ENCODE results near the gene MTMR3. TPM values are rescaled to one million over a fixed set of nuclear protein-coding genes. Genes with fewer than 3 reads are reported as not detected.

MTMR3 gene
- total RNA-seq, 1 experiment from 2014 or later = 27.0 TPM

DNA sequence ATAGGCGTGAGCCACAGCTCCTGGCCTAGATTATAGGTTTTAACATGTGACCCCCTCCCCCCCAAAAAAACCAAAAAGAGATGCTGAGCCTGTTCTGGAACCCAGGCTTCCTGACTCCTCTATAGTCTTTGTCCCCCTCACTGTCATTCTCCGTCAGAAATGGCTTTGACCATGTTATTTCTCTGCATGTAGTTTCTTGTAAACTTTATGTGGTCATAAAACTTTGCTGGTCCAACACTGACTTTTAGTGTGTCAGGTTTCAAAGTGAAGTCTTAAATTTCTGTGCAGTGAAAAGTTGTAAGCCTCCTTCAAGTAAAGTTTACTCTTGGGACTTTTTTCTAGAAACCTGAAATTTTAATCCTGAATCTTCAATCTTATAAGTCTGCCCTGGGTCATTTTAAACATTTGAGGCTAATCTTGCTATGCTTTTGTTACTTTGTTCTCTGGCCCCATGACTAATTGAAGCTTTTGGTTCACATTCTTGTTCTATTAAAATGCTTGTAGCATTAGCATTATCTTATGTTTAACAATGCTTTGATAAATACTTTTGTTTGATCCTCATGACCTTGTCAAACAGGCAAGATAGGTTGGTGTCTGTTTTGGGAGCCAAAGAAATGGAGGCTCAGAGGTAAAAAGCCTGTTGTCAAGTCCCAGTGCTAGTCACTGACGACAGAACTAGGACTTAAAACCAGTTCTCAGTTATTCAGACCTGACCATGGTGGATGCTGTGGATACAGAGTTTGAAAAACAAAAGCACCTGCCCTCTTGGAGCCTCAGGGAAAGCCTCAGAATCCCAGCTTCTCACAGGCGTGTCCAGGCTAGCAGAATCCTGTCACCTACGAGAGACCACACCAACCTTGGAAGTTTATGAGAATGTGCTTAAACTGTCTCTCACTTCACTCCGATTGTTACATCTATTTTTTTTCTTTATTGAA is 109.6 kb downstream of the MTMR3 start:
- TF ChIP-seq, protein P1, sequence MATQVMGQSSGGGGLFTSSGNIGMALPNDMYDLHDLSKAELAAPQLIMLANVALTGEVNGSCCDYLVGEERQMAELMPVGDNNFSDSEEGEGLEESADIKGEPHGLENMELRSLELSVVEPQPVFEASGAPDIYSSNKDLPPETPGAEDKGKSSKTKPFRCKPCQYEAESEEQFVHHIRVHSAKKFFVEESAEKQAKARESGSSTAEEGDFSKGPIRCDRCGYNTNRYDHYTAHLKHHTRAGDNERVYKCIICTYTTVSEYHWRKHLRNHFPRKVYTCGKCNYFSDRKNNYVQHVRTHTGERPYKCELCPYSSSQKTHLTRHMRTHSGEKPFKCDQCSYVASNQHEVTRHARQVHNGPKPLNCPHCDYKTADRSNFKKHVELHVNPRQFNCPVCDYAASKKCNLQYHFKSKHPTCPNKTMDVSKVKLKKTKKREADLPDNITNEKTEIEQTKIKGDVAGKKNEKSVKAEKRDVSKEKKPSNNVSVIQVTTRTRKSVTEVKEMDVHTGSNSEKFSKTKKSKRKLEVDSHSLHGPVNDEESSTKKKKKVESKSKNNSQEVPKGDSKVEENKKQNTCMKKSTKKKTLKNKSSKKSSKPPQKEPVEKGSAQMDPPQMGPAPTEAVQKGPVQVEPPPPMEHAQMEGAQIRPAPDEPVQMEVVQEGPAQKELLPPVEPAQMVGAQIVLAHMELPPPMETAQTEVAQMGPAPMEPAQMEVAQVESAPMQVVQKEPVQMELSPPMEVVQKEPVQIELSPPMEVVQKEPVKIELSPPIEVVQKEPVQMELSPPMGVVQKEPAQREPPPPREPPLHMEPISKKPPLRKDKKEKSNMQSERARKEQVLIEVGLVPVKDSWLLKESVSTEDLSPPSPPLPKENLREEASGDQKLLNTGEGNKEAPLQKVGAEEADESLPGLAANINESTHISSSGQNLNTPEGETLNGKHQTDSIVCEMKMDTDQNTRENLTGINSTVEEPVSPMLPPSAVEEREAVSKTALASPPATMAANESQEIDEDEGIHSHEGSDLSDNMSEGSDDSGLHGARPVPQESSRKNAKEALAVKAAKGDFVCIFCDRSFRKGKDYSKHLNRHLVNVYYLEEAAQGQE (IDR thresholded peaks at IDR 0.05; ENCODE audit: low read depth) = no peak
- TF ChIP-seq, protein P2, sequence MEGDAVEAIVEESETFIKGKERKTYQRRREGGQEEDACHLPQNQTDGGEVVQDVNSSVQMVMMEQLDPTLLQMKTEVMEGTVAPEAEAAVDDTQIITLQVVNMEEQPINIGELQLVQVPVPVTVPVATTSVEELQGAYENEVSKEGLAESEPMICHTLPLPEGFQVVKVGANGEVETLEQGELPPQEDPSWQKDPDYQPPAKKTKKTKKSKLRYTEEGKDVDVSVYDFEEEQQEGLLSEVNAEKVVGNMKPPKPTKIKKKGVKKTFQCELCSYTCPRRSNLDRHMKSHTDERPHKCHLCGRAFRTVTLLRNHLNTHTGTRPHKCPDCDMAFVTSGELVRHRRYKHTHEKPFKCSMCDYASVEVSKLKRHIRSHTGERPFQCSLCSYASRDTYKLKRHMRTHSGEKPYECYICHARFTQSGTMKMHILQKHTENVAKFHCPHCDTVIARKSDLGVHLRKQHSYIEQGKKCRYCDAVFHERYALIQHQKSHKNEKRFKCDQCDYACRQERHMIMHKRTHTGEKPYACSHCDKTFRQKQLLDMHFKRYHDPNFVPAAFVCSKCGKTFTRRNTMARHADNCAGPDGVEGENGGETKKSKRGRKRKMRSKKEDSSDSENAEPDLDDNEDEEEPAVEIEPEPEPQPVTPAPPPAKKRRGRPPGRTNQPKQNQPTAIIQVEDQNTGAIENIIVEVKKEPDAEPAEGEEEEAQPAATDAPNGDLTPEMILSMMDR (IDR thresholded peaks at IDR 0.05 in 2 of 3, conservative IDR thresholded peaks at IDR 0.05 in 1 of 3; ENCODE audit: borderline replicate concordance in 1 of 3, insufficient read depth in 1 of 3, low read depth in 2 of 3, low read length in 2 of 3) = no peak
- no peak for TF ChIP-seq SIN3A (IDR thresholded peaks at IDR 0.05; ENCODE audit: low read depth)

More for the DNA sequence above, 109.6 kb downstream of the MTMR3 start:
- ChIA-PET RAD21 (ENCODE audit: low non-redundant PET in 1 of 2, low total read pairs in 2 of 2, uncharacterized antibody in 2 of 2, unreplicated experiment in 2 of 2) (no interaction called here), POLR2A (no interaction called here), CTCF (interaction anchor here (0.7 kb wide), 1 partner anchor 13 kb away, joined by 5 read pairs; no protein-coding TSS in a partner anchor)
- Histone ChIP-seq H3K4me3 (replicated peaks in 1 of 2; ENCODE audit: low read depth in 1 of 2, low read length in 2 of 2) (no peak overlapping the region), H3K4me1 (ENCODE audit: control insufficient read depth in 1 of 2, insufficient read depth in 2 of 2, low read length in 2 of 2) (peaks cover 2 to 24% of the 10 kb centered on the region in 2 experiments), H3K79me2 (ENCODE audit: insufficient read depth, low read length) (no peaks in the 10 kb centered on the region), H3K27me3 (ENCODE audit: insufficient read depth, low read length) (no peaks in the 10 kb centered on the region), H3K36me3 (ENCODE audit: control insufficient read depth in 1 of 2, insufficient read depth in 2 of 2, low read length in 2 of 2) (peaks cover 0 to 3% of the 10 kb centered on the region in 2 experiments; a peak in 2 of 4 replicates), H3K9me2 (ENCODE audit: insufficient read depth) (no peaks in the 10 kb centered on the region), H3K9me3 (ENCODE audit: control insufficient read depth in 1 of 2, insufficient read depth in 1 of 2, low read depth in 1 of 2, low read length in 2 of 2) (no peaks in the 10 kb centered on the region), H3K9ac (ENCODE audit: low read length) (no peak overlapping the region), H4K20me1 (ENCODE audit: insufficient read depth) (no peaks in the 10 kb centered on the region), H3K4me2 (ENCODE audit: low read length) (no peak overlapping the region; the same call in 1 of the 2 replicates), H2AFZ (ENCODE audit: low read depth, low read length, poor library complexity, severe bottlenecking) (no peak overlapping the region), H3K27ac (ENCODE audit: low read depth, low read length) (no peak overlapping the region)
- no TSS peak for BruUV-seq (replicated peaks)
- ATAC-seq = no peak
- no peak for DNase-seq (ENCODE audit: low read depth, low spot score)
- intact Hi-C loops (cut with micrococcal nuclease) = no loop called here

Data from HCT116 (cell line).